GM18870 (cell line): Measurements from ENCODE around the gene AKT3.

Source experiments
- ATAC-seq: cut with Tn5 transposase; IDR thresholded peaks from one replicate; pipeline ENCODE4 v1.9.1; 2021; ENCODE audit warnings: moderate library complexity; ENCODE audit not compliant: unreplicated experiment

AKT3 gene

GRCh38 chr1:243621973-243622372, 228.1 kb downstream of the AKT3 start:
- no peak for ATAC-seq

GRCh38 chr1:243620096-243620495, 229.9 kb downstream of the AKT3 start:
- no peak for ATAC-seq

- no peak for ATAC-seq
These were observed 240.3 kb downstream of the AKT3 start for GRCh38 chr1:243609698-243610097.

GRCh38 chr1:243605604-243606003, 244.4 kb downstream of the AKT3 start:
- no peak for ATAC-seq

DNA sequence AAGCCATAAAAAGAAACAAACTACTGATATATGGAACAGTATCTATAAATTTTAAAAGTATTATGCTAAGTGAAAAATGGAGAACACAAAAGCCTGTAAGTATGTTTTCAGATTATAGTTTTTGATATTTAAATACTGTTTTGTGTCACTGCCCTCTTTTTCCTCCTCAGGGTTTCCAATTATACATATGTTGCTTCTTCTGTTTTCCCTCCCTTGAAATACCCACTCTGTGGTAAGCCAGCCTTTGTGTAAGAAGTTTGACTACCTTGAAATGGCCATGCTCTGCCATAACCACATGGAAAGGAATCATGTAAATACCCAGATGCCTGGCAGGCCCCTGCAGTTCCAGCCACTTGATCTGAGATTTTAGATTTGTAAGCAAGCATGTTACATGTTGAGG, 248.3 kb downstream of the AKT3 start:
- no peak for ATAC-seq

DNA sequence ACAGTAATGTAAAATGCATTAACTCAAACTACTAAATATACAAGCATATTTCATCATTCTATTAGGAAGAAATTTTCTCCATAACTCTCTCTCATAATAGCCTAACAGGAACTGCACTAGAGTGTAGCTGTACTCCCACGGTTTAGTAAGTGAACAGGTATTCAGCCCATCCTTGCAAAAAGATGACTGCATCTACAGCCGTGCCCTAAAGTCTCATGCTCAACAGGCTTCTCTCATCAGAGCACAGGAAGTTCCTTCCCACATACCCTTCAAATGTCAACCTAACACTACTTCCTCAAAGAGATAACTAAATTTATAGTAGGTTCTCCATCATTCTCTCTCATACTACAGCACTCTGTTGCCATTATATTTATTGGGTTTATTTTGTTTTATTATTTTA, 251.6 kb downstream of the AKT3 start:
- no peak for ATAC-seq

DNA sequence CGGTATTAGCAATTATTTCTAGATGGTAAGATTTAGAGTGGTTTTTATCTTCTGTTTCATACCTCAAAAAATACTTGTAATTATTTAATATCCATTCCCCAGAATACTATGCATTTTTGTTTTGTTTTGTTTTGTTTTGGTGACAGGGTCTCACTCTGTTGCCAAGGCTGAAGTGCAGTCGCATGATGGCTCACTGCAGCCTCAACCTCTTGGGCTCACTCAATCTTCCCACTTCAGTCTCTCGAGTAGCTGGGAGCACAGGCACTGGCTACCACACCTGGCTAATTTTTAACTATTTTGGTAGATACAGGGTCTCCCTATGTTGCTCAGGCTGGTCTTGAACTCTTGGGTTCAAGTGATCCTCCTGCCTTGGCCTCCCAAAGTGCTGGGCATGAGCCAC, 252.7 kb downstream of the AKT3 start:
- ATAC-seq, result no peak

GRCh38 chr1:243596431-243597062, 253.5 kb downstream of the AKT3 start:
- ATAC-seq, result peak; percentile 99

- ATAC-seq, result peak; percentile 3
These were observed 254.4 kb downstream of the AKT3 start for GRCh38 chr1:243595527-243596210.

DNA sequence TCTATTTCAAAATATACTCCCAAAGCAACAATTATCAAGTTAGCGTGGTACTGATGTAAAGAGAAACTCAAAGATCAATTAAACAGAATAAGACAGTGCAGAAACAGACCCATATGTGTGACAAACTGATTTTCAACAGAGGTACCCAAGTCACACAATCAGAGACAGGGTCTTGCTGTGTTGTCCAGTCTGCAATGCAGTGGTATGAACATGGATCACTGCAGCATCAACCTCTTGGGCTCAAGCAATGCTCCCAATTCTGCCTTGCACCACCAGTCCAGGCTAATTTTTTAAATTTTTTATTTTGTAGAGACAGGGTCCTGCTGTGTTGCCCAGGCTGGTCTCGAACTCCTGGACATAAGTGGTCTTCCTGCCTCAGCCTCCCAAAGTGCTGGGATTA, 255.6 kb downstream of the AKT3 start:
- no peak for ATAC-seq

- ATAC-seq, result peak; percentile 70
These were observed 260.8 kb downstream of the AKT3 start for GRCh38 chr1:243589286-243589685.

DNA sequence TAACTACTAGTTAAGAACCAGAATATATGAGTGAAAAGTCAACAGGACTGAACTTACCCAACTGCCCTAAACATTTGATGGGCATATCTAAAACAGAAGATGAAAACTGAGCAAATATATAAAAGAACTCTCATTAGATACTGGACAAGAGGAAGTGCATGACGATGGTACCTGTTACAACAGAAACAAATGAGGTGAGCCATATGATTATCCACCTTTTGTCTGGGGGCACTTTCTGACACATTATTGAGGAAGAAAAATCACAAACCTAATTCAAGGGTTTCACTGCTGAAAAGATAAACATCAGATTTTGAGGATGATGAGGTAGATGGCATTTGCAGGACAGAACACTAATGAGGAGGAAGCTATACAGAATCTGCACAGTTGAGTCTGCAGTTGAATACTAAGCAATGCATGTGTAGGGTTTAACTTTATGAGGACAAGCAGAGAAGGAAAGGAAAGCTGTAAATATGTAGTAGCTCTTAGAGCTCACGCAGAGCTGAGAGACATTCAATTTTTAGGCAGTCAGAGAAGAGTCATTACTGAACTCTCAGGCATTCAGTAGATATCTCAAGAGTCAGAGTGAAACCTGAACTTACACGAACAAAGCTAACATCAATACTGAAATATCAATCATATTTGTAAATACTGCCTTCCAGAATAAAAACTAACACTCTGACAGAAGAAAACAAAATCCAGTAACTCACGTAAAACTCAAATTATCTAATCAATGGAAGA, 262.1 kb downstream of the AKT3 start:
- peak; percentile 97 for ATAC-seq

DNA sequence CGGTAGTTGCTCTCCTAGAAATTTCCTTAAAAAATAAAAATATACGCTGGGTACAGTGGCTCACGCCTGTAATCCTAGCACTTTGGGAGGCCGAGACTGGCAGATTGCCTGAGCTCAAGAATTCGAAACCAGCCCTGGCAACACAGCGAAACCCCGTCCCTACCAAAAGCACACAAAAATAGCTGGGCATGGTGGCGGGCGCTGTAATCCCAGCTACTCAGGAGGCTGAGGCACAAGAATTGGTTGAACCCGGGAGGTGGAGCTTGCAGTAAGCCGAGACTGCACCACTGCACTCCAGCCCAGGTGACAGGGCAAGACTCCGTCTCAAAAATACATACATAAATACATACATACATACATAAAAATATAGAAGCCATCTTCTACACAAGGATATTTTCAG, 262.8 kb downstream of the AKT3 start:
- no peak for ATAC-seq

- no peak for ATAC-seq
These were observed 264.1 kb downstream of the AKT3 start for GRCh38 chr1:243585982-243586381.

DNA sequence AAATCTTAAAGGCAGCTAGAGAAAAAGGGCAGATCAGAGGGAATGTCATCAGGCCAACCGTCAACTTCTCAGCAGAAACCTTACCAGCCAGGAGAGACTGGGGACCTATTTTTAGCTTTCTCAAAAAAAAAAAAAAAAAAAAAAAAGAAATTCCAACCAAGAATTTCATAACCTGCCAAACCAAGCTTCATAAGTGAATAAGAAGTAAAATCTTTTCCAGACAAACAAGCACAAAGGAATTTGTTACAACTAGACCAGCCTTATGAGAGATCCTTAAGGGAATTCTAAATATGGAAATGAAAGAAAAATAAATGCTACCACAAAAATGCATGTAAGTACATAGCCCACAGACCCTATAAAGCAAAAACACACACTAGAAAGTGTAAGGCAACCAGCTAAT, 267.7 kb downstream of the AKT3 start:
- ATAC-seq, result no peak

DNA sequence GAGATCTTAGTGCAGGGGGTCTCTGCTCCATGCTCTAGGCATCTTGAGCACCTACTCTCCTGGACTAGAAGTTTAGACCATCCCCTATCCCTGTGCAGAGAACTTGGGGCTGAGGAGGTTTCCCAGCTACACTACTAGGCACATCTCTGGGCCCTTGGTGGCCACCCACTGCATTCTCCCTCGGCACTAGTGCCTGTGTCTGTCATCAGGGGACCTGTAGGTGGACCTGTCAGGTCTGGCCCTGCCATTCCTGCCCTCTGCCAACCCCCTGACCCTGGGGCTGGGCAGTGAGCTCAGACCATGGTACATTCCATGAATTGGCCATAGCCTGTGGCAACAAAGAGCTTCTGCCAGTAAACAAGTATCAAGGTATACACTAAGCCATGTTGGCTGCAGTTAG, 269.1 kb downstream of the AKT3 start:
- ATAC-seq, result no peak

- ATAC-seq, result no peak
These were observed 270.0 kb downstream of the AKT3 start for GRCh38 chr1:243580072-243580471.

DNA sequence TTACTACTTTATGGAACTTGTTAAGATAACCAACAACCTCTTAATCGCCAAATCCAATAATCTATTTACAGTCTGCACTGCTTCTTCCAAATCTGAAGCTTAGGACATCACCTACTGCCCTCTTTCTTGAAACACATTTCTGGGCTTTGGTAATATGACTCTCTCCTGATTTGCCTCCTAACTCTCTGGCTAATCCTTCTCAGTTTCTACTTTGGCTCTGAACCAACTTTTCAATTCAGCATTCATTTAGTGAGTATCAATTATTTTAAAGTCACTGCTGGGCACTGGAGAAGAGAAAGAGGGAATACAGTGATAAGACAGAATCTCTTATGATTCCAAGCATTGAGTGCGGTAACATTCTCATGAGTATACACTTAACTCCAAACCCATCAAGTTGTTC, 275.0 kb downstream of the AKT3 start:
- no peak for ATAC-seq

DNA sequence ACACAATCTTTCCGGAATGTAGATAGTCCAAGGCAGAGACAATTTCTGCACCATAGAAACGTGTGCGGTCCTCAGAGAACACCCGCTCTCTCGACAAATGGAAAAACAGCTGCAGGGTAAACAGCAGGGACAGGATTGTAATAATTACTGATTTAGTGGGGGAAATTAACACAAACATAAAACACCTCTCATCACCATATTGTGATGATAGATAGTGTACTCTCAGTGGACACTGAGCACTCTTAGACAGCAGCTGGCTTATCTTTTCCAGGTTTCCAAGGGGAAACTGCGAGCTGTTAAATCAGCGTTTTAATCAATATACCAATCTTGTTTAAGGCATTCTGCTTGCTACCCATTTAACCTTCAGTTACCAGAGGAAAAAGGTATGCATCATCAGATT, 277.1 kb downstream of the AKT3 start:
- ATAC-seq, result no peak

- no peak for ATAC-seq
These were observed 281.2 kb downstream of the AKT3 start for GRCh38 chr1:243568793-243569192.

- no peak for ATAC-seq
These were observed 285.2 kb downstream of the AKT3 start for GRCh38 chr1:243564814-243565213.

- no peak for ATAC-seq
These were observed 286.3 kb downstream of the AKT3 start for GRCh38 chr1:243563732-243564131.
